Testis (tissue), 3 donors: ENCODE data around the gene HACL1. TPM values are rescaled to one million over a fixed set of nuclear protein-coding genes. Genes with fewer than 3 reads are reported as not detected.

Source experiments
- DNase-seq: peaks from one replicate; pipeline ENCODE4 v3.0.0-alpha.2; 2019
- H3K27ac ChIP-seq, 2 donors: fragments of 200-600 bp; sonication (generic); one replicate each; pipeline ENCODE4 v1.5.1; 2019
- H3K27me3 ChIP-seq: fragments of 200-600 bp; sonication (generic); one replicate; pipeline ENCODE4 v1.5.1; 2019
- H3K36me3 ChIP-seq: fragments of 200-600 bp; sonication (generic); one replicate; pipeline ENCODE4 v1.5.1; 2017; ENCODE audit warnings: low read depth; ENCODE audit errors: missing control alignments
- H3K4me1 ChIP-seq: fragments of 200-600 bp; sonication (generic); one replicate; pipeline ENCODE4 v1.5.1; 2019
- H3K4me3 ChIP-seq, 2 donors: fragments of 200-600 bp; sonication (generic); one replicate each; pipeline ENCODE4 v1.5.1; 2017 to 2019
- H3K9me3 ChIP-seq: fragments of 200-600 bp; sonication (generic); one replicate; pipeline ENCODE4 v1.5.1; 2017
- POLR2A ChIP-seq: fragments of 450-650 bp; IDR thresholded peaks from one replicate; pipeline ENCODE4 v1.6.1; 2017; ENCODE audit warnings: antibody characterized with exemption, mild to moderate bottlenecking, moderate library complexity
- WGBS, 2 donors: methylation state at CpG; one replicate each; pipeline ENCODE4 v1.1.5; 2018; 5-methylcytosine and 5-hydroxymethylcytosine counted together
- intact Hi-C: fragments of 100-400 bp; cut with DNase I; formaldehyde crosslinking; loops from one replicate; pipeline ENCODE4 v1.15.1; 2023; ENCODE audit warnings: low total_unique reads
- polyA plus RNA-seq: library from polyadenylated mRNA; stranded (reverse); fragments of 350-450 nt; fragmentation: Illumina TruSeq; extraction: RNeasy Lipid Tissue Mini Kit (QIAGEN cat#74804); gene quantifications from one replicate; pipeline ENCODE4 v1.2.3, GENCODE V29; 2014; ENCODE audit warnings: low read depth, low replicate concordance; ENCODE audit not compliant: insufficient read depth
- total RNA-seq, 2 donors: library from RNA; depleted of rRNA; stranded (reverse); fragments of >200 nt; gene quantifications; one replicate each; pipeline ENCODE4 v1.2.3, GENCODE V29; 2016
- TF ChIP-seq, protein P1 (sequence below), 3 experiments: fragments of 450-650 bp in 2 of 3; fragments of 200-600 bp in 1 of 3; sonication (generic) in 1 of 3; IDR thresholded peaks; one replicate each; pipeline ENCODE4 v1.5.1; 2016 to 2019; ENCODE audit warnings: antibody characterized with exemption in 3 of 3, mild to moderate bottlenecking in 2 of 3, moderate library complexity in 1 of 3

HACL1 gene
- total and polyA plus RNA-seq, 3 donors from 2014 or later, result 35.7 to 44.3 (median 42.2) TPM

DNA sequence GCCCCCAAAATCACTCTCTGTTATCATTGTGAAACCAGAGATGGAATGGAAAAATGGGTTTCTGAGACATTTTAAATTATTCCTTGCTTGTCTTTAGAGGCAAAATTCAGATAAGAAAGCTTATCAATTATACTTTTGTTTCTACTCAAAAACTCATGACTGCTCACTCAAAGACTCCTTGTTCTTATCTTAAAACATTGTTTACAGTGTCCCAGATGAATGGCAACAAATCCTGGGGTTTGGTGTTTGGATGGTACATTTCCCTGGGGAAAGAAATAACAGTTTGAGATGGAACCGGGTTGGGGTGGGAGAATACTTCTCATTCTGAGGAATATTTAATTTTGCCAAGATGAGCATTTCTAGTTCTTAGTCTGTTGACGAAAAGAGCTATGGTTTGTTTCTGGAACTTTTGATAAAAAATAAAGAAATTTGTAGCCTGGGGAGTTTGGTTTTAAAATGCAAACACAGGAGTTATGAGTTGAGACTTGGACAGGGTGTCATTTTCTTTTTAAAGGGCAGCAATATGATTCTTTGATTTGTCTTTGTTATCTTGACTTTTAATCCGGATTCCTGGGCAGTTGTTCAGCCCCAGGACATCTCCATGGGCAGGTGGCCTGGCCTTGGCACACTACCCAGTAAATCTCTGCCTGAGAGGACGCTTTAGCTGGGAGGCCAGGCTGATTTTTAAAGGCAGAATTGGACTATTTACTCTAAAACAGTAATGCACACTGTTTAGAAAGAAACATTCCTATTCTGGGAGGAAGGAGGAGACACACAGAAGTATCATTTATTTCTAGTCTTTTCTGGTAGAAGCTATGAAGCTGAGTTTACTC lies 32.6 kb upstream of the HACL1 start:
- intact Hi-C loops, result loop anchor here (10.0 kb wide), 1 partner anchor 181 kb away; no protein-coding TSS in a partner anchor
- Histone ChIP-seq H3K4me1 (peaks cover 49% of the 10 kb centered on the region), H3K27me3 (no peaks in the 10 kb centered on the region), H3K4me3 (no peak overlapping the region), H3K9me3 (no peaks in the 10 kb centered on the region), H3K36me3 (no peaks in the 10 kb centered on the region), H3K27ac (peak overlapping the region; percentile 80 to 82)
- TF ChIP-seq, protein P1, sequence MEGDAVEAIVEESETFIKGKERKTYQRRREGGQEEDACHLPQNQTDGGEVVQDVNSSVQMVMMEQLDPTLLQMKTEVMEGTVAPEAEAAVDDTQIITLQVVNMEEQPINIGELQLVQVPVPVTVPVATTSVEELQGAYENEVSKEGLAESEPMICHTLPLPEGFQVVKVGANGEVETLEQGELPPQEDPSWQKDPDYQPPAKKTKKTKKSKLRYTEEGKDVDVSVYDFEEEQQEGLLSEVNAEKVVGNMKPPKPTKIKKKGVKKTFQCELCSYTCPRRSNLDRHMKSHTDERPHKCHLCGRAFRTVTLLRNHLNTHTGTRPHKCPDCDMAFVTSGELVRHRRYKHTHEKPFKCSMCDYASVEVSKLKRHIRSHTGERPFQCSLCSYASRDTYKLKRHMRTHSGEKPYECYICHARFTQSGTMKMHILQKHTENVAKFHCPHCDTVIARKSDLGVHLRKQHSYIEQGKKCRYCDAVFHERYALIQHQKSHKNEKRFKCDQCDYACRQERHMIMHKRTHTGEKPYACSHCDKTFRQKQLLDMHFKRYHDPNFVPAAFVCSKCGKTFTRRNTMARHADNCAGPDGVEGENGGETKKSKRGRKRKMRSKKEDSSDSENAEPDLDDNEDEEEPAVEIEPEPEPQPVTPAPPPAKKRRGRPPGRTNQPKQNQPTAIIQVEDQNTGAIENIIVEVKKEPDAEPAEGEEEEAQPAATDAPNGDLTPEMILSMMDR (IDR thresholded peaks at IDR 0.05), result no peak
- no peak for TF ChIP-seq POLR2A
- WGBS, 2 donors, result 23 to 34% methylated on average over 4 of the region's 4 CpGs
- DNase-seq, result no peak

DNA sequence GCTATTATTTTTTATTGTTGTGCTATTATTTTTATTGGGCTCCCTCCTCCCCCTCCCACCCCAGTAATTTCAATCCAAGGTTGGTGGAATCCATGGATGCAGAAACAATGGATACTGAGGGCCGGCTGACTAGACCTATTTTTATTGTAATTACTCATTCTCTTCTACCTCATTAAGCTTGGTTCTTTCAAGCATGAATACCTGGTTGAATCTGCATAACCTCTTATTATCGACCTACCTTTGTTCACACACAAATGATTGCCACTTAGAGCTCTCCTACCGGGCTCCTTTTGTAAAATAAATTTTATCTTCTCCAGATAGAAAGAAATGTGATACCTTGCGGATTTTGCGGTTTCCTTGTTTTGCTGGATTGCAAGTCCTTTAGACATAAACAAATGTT lies 31.8 kb upstream of the HACL1 start:
- Histone ChIP-seq H3K4me3 (no peak overlapping the region), H3K9me3 (no peaks in the 10 kb centered on the region), H3K4me1 (peaks cover 49% of the 10 kb centered on the region), H3K27me3 (no peaks in the 10 kb centered on the region), H3K36me3 (no peaks in the 10 kb centered on the region), H3K27ac (peak overlapping the region; percentile 80 to 82)
- intact Hi-C loops, result loop anchor here (10.0 kb wide), 1 partner anchor 182 kb away; no protein-coding TSS in a partner anchor
- TF ChIP-seq, protein P1 (IDR thresholded peaks at IDR 0.05), result no peak
- no peak for TF ChIP-seq POLR2A
- WGBS, 2 donors, result 64 to 77% methylated on average over 5 of the region's 5 CpGs
- DNase-seq, result no peak

DNA sequence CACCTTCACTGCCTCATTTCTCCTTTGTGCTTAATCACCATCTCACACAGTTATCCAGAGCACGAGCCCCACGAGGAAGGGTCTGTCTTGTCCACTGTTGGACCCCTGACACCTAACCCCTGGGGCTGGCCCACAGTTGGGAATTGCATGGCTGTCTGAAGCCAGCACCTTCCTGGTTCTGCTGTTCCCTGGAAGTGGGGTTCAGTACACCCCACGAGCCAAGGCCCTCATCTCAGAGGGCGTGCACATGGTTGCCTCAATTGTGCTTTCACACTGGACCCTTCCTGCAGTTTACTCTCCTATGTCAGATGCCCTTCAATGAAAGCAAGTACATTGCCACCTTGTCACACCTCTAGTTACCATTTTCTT lies 30.8 kb upstream of the HACL1 start:
- H3K27me3 ChIP-seq, result no peaks in the 10 kb centered on the region
- no peaks in the 10 kb centered on the region for H3K9me3 ChIP-seq
- 93% methylated on average over 2 to 4 of the region's 4 CpGs for WGBS, 2 donors
- no peak overlapping the region for H3K4me3 ChIP-seq
- H3K4me1 ChIP-seq, result peaks cover 49% of the 10 kb centered on the region
- DNase-seq, result no peak
- H3K27ac ChIP-seq, result peak overlapping the region; percentile 69 to 82
- no peak for TF ChIP-seq POLR2A
- TF ChIP-seq, protein P1 (IDR thresholded peaks at IDR 0.05), result no peak
- intact Hi-C loops, result loop anchor here (10.0 kb wide), 1 partner anchor 183 kb away; no protein-coding TSS in a partner anchor
- H3K36me3 ChIP-seq, result no peaks in the 10 kb centered on the region

DNA sequence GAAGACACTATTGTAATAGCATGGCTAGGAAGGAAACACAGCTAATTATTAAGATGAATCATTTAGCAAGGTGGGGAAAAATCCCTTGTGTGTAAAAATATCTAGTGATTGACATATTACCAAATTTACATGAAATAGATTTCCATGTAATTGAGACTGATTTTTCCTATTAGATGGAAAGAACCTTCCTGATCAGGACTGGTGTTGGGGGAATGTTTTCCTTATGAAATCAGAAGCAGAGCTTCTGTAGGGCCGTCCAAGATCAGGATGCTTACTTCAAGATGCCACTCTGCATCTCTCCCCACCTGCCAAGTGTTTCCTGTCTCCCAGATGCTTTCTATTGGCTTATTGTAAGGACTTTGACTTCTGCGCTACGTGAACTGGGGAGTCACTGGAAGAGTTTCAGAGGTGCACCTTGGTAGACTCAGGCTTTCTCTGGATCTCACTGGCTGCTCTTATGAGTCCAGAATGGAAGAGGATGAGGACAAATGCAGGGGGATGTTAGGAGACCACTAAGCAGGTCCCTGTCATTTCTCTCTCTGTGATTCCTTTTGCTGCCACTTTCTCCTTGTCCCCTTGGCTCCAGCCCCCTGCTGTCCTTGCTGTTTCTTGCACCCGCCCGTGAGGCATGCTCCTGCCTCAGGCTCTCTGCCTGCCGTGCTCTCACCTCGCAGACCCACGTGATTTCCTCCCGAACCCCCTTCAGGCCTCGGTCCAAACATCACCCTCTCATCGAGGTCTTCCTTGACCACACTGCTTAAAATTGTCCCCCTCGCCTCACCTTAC lies 30.2 kb upstream of the HACL1 start:
- peak overlapping the region; percentile 69 to 82 for H3K27ac ChIP-seq
- H3K9me3 ChIP-seq, result no peaks in the 10 kb centered on the region
- H3K36me3 ChIP-seq, result no peaks in the 10 kb centered on the region
- TF ChIP-seq POLR2A, result no peak
- TF ChIP-seq, protein P1 (IDR thresholded peaks at IDR 0.05), result no peak
- no peak for DNase-seq
- WGBS, 2 donors, result 88 to 90% methylated on average over 12 of the region's 12 CpGs
- no peaks in the 10 kb centered on the region for H3K27me3 ChIP-seq
- peaks cover 49% of the 10 kb centered on the region for H3K4me1 ChIP-seq
- intact Hi-C loops, result loop anchor here (10.0 kb wide), 1 partner anchor 183 kb away; no protein-coding TSS in a partner anchor
- no peak overlapping the region for H3K4me3 ChIP-seq
